Natural killer cell (primary cell): ENCODE measurements around the gene FUBP3. TPM values are rescaled to one million over a fixed set of nuclear protein-coding genes. Genes with fewer than 3 reads are reported as not detected.
"Not testable (repeated sequence)": the region's sequence is repeated elsewhere in the genome, so short reads cannot be mapped to it uniquely, and the experiment has no call there.

ENCODE experiments used
- ATAC-seq, 3 donors: fragments of 150-1000 bp in 2 of 3; fragments of 200-7000 bp in 1 of 3; cut with Tn5 transposase; 1 replicate in 1 of 3; 2 replicates in 2 of 3; pipeline ENCODE4 v1.10.0; 2021; ENCODE audit warnings: mild to moderate bottlenecking in 2 of 3, moderate library complexity in 2 of 3
- DNase-seq, 2 donors: peaks; one replicate each; pipeline versions ENCODE4 v3.0.0 to v3.0.0-alpha.2; 2013 to 2021; ENCODE audit warnings: mixed read lengths in 1 of 2
- H3K27ac ChIP-seq: one replicate; pipeline ENCODE4 v1.5.1; 2013; ENCODE audit warnings: mild to moderate bottlenecking, low read length
- H3K27me3 ChIP-seq: one replicate; pipeline ENCODE4 v1.6.1; 2013; ENCODE audit warnings: low read length; ENCODE audit not compliant: control insufficient read depth, insufficient read depth
- H3K36me3 ChIP-seq: one replicate; pipeline ENCODE4 v1.6.1; 2013; ENCODE audit warnings: low read length; ENCODE audit not compliant: control insufficient read depth, insufficient read depth
- H3K4me1 ChIP-seq: one replicate; pipeline ENCODE4 v1.6.1; 2013; ENCODE audit warnings: low read length; ENCODE audit not compliant: control insufficient read depth, insufficient read depth
- H3K4me3 ChIP-seq: one replicate; pipeline ENCODE4 v1.5.1; 2013; ENCODE audit warnings: low read length
- H3K9me3 ChIP-seq: one replicate; pipeline ENCODE4 v1.6.1; 2013; ENCODE audit warnings: low read length; ENCODE audit not compliant: control insufficient read depth, insufficient read depth
- H3K27ac Mint-ChIP-seq, 2 donors: one replicate each; pipeline ENCODE4 v1.8.0; 2022; ENCODE audit warnings: mild to moderate bottlenecking in 2 of 2, mixed read lengths in 2 of 2, moderate library complexity in 1 of 2
- H3K27me3 Mint-ChIP-seq, 2 donors: one replicate each; pipeline ENCODE4 v1.8.0; 2022; ENCODE audit warnings: low read depth in 2 of 2, mixed read lengths in 2 of 2
- H3K36me3 Mint-ChIP-seq: one replicate; pipeline ENCODE4 v1.8.0; 2022; ENCODE audit warnings: mixed read lengths
- H3K4me1 Mint-ChIP-seq, 2 donors: one replicate each; pipeline ENCODE4 v1.8.0; 2022; ENCODE audit warnings: mixed read lengths in 2 of 2
- H3K4me3 Mint-ChIP-seq: one replicate; pipeline ENCODE4 v1.8.0; 2022; ENCODE audit warnings: mild to moderate bottlenecking, moderate library complexity, mixed read lengths
- H3K9me3 Mint-ChIP-seq, 2 donors: one replicate each; pipeline ENCODE4 v1.8.0; 2022; ENCODE audit warnings: mixed read lengths in 2 of 2
- WGBS: methylation state at CpG from one replicate; pipeline ENCODE4 v1.1.7; 2013; ENCODE audit warnings: missing lambda C conversion rate; ENCODE audit not compliant: insufficient coverage; 5-methylcytosine and 5-hydroxymethylcytosine counted together
- intact Hi-C: fragments of 100-400 bp; cut with micrococcal nuclease; formaldehyde crosslinking; loops from one replicate; pipeline ENCODE4 v1.14.2; 2022
- total RNA-seq, 4 donors: library from RNA; stranded (reverse); fragments of 120-200 nt in 1 of 4; gene quantifications; one replicate each; pipeline versions ENCODE4 v1.2.3 to v1.2.4, GENCODE V29; 2013 to 2022
- TF ChIP-seq, protein P1 (sequence below): fragments of 200-600 bp; IDR thresholded peaks from one replicate; pipeline ENCODE4 v1.8.0; 2022; ENCODE audit warnings: antibody characterized with exemption

The FUBP3 gene
- total RNA-seq, 3 donors from 2014 or later (not counting 1 experiment from before 2014, with no cell fraction given) = 40.8 to 45.2 (median 41.3) TPM

DNA sequence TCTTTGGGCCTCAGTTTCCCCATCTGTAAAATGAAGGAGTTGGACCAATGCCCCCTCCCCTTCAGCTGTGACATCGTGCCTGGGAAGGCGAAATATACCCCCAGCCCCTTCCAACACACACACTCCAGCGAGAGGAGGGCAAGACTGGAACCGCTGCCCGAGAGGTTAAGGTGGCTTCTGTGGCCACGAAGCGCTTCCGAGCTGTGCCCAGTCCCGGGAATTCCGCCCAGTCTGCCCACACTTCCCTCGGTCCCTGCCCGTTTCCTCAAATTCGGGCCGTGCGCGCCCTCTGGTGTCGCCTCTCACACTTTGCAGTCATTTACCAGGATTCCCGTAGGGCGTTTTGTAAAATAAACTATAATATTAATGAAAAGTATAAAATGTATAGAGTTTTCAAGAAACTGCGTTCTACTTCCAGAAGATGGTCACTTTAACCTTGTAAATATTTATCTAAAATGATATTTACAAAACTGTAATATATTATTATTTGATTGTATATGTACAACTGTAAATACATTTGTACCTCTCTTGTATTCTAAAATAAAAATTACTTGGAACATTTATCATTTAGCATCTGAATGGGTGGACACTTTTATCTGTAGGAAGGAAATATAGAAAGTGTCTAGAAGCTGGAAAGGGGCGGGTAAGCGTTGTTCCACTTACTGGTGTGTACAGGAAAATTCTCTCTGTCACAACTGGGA lies 103.2 kb downstream of the FUBP3 start:
- H3K27ac Mint-ChIP-seq = peak overlapping the region; percentile 45 to 85
- H3K9me3 ChIP-seq = no peaks in the 10 kb centered on the region
- H3K27me3 ChIP-seq = no peaks in the 10 kb centered on the region
- H3K4me3 ChIP-seq = peak overlapping the region; percentile 64
- peak overlapping the region; percentile 97 for H3K4me3 Mint-ChIP-seq
- H3K27ac ChIP-seq = no peak overlapping the region
- H3K9me3 Mint-ChIP-seq = no peaks in the 10 kb centered on the region
- WGBS = 5% methylated on average over 19 of the region's 22 CpGs
- TF ChIP-seq, protein P1, sequence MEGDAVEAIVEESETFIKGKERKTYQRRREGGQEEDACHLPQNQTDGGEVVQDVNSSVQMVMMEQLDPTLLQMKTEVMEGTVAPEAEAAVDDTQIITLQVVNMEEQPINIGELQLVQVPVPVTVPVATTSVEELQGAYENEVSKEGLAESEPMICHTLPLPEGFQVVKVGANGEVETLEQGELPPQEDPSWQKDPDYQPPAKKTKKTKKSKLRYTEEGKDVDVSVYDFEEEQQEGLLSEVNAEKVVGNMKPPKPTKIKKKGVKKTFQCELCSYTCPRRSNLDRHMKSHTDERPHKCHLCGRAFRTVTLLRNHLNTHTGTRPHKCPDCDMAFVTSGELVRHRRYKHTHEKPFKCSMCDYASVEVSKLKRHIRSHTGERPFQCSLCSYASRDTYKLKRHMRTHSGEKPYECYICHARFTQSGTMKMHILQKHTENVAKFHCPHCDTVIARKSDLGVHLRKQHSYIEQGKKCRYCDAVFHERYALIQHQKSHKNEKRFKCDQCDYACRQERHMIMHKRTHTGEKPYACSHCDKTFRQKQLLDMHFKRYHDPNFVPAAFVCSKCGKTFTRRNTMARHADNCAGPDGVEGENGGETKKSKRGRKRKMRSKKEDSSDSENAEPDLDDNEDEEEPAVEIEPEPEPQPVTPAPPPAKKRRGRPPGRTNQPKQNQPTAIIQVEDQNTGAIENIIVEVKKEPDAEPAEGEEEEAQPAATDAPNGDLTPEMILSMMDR = peak; percentile 93
- peak; percentile 30 to 56 (median 52) for ATAC-seq
- H3K4me1 Mint-ChIP-seq = peaks cover 6 to 10% of the 10 kb centered on the region in 2 donors
- H3K36me3 ChIP-seq = no peaks in the 10 kb centered on the region
- H3K27me3 Mint-ChIP-seq = no peaks in the 10 kb centered on the region
- intact Hi-C loops = loop anchor here (1.0 kb wide), 1 partner anchor 221 kb away; no protein-coding TSS in a partner anchor
- H3K36me3 Mint-ChIP-seq = no peaks in the 10 kb centered on the region
- peaks cover 15% of the 10 kb centered on the region for H3K4me1 ChIP-seq
- peak; percentile 53 to 79 for DNase-seq

DNA sequence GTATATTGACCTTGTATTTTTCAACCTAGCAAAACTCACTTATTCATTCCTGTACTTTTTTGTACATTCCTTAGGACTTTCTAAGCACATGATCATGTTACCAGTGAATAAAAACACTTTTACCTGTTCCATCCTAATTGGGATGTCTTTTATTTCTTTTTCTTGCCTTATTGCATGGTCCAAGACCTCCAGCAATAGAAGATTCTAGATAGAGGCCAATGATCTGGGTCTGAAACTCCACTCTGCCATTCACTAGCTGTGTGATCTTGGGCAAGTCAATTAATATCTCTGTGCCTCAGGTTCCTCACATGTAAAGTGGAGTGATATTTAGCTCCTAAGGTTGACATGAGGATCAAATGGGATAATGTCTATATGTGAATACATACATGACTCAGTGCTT lies 105.7 kb downstream of the FUBP3 start:
- no peak overlapping the region for H3K27ac ChIP-seq
- no peaks in the 10 kb centered on the region for H3K9me3 Mint-ChIP-seq
- no peaks in the 10 kb centered on the region for H3K9me3 ChIP-seq
- no peak overlapping the region for H3K4me3 ChIP-seq
- no peaks in the 10 kb centered on the region for H3K27me3 Mint-ChIP-seq
- H3K36me3 ChIP-seq = no peaks in the 10 kb centered on the region
- no peak overlapping the region for H3K27ac Mint-ChIP-seq
- peaks cover 15% of the 10 kb centered on the region for H3K4me1 ChIP-seq
- H3K4me3 Mint-ChIP-seq = no peak overlapping the region
- intact Hi-C loops = no loop called here
- H3K4me1 Mint-ChIP-seq = peaks cover 6 to 10% of the 10 kb centered on the region in 2 donors
- no peak for ATAC-seq
- TF ChIP-seq, protein P1 = no peak
- H3K36me3 Mint-ChIP-seq = no peaks in the 10 kb centered on the region
- no peak for DNase-seq
- H3K27me3 ChIP-seq = no peaks in the 10 kb centered on the region

DNA sequence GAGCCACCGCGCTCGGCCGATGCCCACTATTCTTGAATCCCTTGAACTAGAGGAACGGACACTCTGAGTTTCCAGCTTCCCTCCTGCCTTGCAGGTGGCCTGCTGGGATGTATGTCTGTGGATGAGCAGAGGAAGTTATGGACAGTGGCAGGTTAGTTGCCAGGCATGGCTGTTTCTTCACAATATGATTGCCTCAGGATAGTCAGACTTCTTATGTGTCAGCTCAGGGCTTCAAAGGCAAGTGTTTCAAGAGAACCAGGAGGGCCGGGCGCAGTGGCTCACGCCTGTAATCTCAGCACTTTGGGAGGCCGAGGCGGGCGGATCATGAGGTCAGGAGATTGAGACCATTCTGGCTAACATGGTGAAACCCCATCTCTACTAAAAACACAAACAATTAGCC lies 106.6 kb downstream of the FUBP3 start:
- WGBS = 94% methylated on average over 11 of the region's 11 CpGs
- H3K4me3 Mint-ChIP-seq, H3K9me3 ChIP-seq, H3K9me3 Mint-ChIP-seq, H3K4me1 Mint-ChIP-seq, H3K27me3 Mint-ChIP-seq, ATAC-seq, intact Hi-C loops, H3K27me3 ChIP-seq, H3K36me3 Mint-ChIP-seq, H3K27ac Mint-ChIP-seq, H3K4me3 ChIP-seq, H3K36me3 ChIP-seq, DNase-seq, H3K27ac ChIP-seq: not testable (repeated sequence)
- H3K4me1 ChIP-seq = peaks cover 10% of the 10 kb centered on the region

DNA sequence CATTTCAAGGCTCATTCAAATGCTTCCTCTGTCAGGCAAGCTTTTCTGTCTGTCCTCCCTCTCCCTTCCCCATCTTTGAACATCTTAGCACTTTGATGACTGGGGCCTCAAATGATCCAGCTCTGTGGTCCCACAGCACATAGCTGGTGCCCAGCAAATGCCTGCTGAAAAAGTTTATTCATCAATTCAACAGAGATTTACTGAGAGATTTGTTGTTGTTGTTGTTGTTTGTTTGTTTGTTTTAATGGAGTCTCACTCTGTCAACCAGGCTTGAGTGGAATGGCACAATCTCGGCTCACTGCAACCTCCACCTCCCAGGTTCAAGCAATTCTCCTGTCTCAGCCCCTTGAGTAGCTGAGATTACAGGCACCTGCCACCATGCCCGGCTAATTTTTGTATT lies 108.2 kb downstream of the FUBP3 start:
- Histone ChIP-seq H3K4me1 (peaks cover 2% of the 10 kb centered on the region), H3K27me3 (no peaks in the 10 kb centered on the region), H3K27ac (no peak overlapping the region), H3K4me3 (no peak overlapping the region), H3K9me3 (no peaks in the 10 kb centered on the region), H3K36me3 (no peaks in the 10 kb centered on the region)
- H3K4me1 Mint-ChIP-seq = peaks cover 1% of the 10 kb centered on the region in 2 donors
- H3K4me3 Mint-ChIP-seq = no peak overlapping the region
- ATAC-seq = no peak
- H3K27me3 Mint-ChIP-seq = peaks cover 0 to 5% of the 10 kb centered on the region in 2 donors
- no peak for DNase-seq
- no peak overlapping the region for H3K27ac Mint-ChIP-seq
- intact Hi-C loops = no loop called here
- no peaks in the 10 kb centered on the region for H3K9me3 Mint-ChIP-seq
- TF ChIP-seq, protein P1 = no peak
- no peaks in the 10 kb centered on the region for H3K36me3 Mint-ChIP-seq
- no CpG with 5 or more reads among the region's 2 CpGs for WGBS

Other genes with a start within 250 kb of the FUBP3 start
- 1 to 10 TPM in 1 of 3 donors, not detected in 2; 1.3 TPM for gene ASS1, start 134.6 kb upstream of the FUBP3 start, total RNA-seq
- gene PRDM12, start 85.0 kb downstream of the FUBP3 start, total RNA-seq = under 1 TPM in 2 of 3 donors, not detected in 1; 0.09 to 0.15 TPM
- 10 to 100 TPM; 40.7 to 49.0 (median 47.1) TPM for gene EXOSC2, start 114.2 kb downstream of the FUBP3 start, total RNA-seq